ENCODE measurements around the gene DPH2.

Gene DPH2, protein sequence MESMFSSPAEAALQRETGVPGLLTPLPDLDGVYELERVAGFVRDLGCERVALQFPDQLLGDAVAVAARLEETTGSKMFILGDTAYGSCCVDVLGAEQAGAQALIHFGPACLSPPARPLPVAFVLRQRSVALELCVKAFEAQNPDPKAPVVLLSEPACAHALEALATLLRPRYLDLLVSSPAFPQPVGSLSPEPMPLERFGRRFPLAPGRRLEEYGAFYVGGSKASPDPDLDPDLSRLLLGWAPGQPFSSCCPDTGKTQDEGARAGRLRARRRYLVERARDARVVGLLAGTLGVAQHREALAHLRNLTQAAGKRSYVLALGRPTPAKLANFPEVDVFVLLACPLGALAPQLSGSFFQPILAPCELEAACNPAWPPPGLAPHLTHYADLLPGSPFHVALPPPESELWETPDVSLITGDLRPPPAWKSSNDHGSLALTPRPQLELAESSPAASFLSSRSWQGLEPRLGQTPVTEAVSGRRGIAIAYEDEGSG

GRCh38 chr1:43969746-43970466, at the start of gene DPH2:
TSS of gene DPH2 (plus strand) at chr1:43970010. CDS start at chr1:43970176, 166 bp downstream.
- peak; percentile 82 for DNase-seq (ENCODE audit: low read depth)

- DNase-seq (ENCODE audit: low read depth), result no peak
Observed at GRCh38 chr1:43921022-43921421, 48.8 kb upstream of the DPH2 start.

- no peak for DNase-seq (ENCODE audit: low read depth)
Observed at GRCh38 chr1:43924516-43924915, 45.3 kb upstream of the DPH2 start.

DNA sequence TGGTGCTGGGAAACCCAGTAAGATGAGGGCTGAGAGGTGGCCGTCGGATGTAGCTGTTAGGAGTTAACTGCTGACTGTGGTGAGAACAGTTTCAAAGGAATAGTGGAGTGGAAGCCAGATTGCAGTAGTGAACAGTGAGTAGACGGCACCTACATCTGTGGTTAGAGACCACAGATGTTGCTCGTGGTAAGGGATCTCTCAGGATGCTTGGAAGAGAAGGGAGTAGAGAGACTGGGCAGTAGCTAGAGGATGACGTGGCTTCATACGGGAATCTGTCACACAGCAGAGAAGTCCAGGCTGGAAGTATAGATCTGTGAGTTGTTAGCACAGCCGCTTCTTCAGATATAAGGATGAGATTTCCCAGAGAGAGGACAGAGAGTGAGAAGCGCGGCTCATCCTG, 44.0 kb upstream of the DPH2 start:
- no peak for DNase-seq (ENCODE audit: low read depth)

DNA sequence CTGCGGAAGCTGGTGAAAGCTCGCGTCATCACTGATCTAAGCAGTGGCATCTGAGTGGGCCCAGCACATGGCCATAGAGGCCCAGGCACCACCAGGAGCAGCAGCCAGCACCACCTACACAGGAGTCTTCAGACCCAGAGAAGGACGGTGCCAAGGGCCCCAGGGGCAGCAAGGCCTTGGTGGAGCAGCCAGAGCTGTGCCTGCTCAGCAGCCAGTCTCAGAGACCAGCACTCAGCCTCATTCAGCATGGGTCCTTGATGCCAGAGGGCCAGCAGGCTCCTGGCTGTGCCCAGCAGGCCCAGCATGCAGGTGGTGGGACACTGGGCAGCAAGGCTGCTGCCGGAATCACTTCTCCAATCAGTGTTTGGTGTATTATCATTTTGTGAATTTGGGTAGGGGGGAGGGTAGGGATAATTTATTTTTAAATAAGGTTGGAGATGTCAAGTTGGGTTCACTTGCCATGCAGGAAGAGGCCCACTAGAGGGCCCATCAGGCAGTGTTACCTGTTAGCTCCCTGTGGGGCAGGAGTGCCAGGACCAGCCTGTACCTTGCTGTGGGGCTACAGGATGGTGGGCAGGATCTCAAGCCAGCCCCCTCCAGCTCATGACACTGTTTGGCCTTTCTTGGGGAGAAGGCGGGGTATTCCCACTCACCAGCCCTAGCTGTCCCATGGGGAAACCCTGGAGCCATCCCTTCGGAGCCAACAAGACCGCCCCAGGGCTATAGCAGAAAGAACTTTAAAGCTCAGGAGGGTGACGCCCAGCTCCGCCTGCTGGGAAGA, 39.5 kb upstream of the DPH2 start:
- no peak for DNase-seq (ENCODE audit: low read depth)

GRCh38 chr1:43930949-43931275, 38.9 kb upstream of the DPH2 start:
- DNase-seq (ENCODE audit: low read depth), result no peak

- DNase-seq (ENCODE audit: low read depth), result no peak
Observed at GRCh38 chr1:43931711-43932660, 37.8 kb upstream of the DPH2 start.

DNA sequence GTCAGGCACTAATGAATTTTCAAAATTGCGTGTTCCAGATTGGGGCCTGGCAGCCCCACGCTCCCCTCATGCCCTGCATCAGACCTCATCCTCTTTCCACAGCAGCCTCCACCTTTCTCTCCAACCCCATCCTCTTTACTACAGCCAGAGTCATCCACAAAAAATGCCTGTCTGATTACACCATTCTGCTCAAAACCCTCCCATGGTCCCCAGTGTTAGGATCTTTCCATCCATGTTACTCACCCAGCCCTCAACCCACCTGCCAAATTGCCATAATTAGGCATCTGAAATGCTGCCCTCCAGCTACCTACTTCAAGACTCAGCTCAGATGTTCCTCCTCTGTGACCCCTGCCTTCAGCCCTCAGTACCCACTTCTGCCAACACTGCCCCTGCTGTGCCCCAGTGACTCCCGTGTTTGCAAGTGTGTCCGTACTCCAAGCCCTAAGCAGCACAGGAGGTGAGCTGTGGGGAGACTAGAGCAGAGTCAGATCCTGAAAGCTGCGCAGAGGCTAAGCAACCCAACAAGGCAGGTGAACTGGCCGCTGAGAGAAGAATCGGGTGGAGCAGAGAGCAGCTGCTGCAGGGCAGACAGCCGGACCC, 36.9 kb upstream of the DPH2 start:
- DNase-seq (ENCODE audit: low read depth), result no peak

DNA sequence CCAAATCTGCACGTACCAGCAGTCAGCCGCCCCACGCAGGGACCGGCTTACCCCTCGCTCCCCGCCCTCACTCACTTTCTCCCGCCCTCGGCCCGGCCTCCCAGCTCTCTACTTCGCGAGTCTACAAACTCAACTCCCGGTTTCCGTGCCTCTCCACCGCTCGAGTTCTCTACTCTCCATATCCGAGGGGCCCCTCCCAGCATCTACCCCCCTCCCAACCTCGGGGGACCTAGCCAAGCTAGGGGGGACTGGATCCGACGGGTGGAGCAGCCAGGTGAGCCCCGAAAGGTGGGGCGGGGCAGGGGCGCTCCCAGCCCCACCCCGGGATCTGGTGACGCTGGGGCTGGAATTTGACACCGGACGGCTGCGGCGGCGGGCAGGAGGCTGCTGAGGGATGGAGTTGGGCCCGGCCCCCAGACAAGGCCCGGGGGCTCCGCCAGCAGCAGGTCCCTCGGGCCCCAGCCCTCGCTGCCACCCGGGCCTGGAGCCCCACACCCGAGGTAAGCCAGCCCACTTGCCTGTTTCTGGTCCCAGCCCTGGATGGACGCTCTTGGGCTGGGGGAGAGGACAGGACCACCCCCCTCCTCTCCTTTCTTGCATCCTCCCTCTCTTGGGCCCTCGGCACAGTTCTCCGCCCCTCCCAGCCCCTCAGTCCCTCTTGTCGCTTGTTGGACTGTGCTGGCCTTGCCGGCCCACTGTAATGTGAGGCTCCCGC, 36.3 kb upstream of the DPH2 start, which contains the start of gene ARTN:
Gene ARTN, plus strand, starts transcription at position 416 of the 715 bp plus-strand sequence. CDS start 1,856 bp downstream, outside the sequence.
- no peak for DNase-seq (ENCODE audit: low read depth)

- DNase-seq (ENCODE audit: low read depth), result no peak
Observed at GRCh38 chr1:43934101-43934985, 35.5 kb upstream of the DPH2 start.

DNA sequence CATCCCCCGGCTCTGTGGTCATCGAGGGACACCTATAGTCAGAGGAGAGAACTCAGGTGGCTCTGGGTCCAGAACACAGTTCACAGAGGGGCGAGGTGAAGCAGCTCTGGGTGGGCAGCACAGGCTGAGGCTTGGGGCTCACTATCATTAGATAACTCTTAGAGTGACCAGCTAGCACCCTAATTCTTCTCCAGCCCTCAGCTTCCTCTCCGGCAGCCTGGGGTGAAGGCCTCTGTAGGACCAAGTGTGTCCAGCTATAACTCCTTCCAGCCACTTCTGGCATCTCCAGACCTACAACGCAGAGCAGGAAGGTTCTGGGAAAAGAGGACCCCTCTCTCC, 34.9 kb upstream of the DPH2 start:
- DNase-seq (ENCODE audit: low read depth), result no peak

DNA sequence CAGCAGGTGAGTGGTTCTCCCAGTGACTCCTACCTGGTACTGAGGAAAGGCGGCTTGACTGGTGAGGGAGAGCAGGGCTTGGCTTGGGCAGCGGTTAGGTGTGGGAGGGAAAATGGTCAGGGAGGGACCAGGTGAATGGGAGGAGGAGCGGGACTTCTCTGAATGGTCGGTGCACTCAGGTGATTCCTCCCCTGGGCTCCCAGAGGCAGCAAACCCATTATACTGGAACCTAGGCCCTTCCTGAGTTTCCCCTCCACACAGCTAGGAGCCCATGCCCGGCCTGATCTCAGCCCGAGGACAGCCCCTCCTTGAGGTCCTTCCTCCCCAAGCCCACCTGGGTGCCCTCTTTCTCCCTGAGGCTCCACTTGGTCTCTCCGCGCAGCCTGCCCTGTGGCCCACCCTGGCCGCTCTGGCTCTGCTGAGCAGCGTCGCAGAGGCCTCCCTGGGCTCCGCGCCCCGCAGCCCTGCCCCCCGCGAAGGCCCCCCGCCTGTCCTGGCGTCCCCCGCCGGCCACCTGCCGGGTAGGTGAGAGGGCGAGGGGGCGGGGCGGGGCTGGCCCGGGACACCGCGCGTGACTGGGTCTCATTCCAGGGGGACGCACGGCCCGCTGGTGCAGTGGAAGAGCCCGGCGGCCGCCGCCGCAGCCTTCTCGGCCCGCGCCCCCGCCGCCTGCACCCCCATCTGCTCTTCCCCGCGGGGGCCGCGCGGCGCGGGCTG, 33.9 kb upstream of the DPH2 start:
- DNase-seq (ENCODE audit: low read depth), result no peak

DNA sequence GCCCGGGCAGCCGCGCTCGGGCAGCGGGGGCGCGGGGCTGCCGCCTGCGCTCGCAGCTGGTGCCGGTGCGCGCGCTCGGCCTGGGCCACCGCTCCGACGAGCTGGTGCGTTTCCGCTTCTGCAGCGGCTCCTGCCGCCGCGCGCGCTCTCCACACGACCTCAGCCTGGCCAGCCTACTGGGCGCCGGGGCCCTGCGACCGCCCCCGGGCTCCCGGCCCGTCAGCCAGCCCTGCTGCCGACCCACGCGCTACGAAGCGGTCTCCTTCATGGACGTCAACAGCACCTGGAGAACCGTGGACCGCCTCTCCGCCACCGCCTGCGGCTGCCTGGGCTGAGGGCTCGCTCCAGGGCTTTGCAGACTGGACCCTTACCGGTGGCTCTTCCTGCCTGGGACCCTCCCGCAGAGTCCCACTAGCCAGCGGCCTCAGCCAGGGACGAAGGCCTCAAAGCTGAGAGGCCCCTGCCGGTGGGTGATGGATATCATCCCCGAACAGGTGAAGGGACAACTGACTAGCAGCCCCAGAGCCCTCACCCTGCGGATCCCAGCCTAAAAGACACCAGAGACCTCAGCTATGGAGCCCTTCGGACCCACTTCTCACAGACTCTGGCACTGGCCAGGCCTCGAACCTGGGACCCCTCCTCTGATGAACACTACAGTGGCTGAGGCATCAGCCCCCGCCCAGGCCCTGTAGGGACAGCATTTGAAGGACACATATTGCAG, 33.2 kb upstream of the DPH2 start:
- DNase-seq (ENCODE audit: low read depth), result no peak

GRCh38 chr1:43937179-43937865, 32.5 kb upstream of the DPH2 start:
- DNase-seq (ENCODE audit: low read depth), result no peak

DNA sequence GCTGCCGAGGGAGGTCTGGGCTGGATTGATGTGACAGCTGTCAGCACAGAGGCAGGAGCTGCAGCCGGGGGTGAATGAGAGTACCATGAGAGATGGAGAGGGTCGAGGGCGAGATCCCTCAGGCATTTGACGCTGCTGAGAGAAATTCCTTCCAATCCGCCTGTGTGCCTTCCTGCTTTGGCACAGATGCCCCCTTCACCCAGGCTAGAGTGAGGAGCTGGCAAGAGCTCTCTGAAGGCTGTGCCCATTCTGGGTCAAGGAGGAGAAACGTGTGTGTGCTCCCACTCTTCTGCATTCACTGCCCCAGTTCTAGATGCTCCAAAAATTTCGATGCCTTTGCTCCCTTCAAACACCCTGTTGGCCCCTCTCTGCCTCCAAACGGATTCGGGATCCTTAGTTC, 31.4 kb upstream of the DPH2 start:
- DNase-seq (ENCODE audit: low read depth), result no peak

DNA sequence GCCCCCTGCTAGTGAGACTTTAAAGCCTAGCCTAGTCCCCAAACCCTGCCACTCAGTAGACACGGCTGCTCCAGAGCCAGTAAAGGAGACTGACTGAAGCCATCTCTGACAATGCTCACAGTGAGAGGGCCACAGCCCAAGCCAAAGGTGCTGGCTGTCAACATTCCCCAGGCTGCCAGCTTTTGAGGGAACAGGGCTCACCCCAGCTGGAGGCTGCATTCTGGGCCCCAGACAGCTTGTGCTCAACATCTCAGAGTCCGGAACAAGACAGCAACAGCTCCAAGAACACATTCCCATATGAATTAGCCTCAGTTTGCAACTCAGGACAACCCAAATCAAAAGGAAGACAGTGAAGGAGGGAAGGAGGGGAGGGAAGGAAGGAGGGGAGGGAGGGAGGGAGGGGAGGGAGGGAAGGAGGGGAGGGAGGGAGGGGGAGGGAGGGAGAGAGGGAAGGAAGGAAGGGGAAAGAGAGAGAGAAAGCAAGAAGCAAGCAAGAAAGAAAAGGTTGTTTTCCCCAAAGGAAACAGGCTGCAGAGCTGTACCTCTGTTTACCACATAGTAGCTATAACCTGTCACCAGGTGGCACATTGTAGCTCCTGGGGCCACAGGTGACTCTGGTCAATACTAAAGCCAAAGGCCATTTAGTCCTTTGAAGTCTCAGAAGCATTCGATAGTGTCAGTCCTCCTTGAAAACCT, 30.8 kb upstream of the DPH2 start:
- DNase-seq (ENCODE audit: low read depth), result no peak

GRCh38 chr1:43942411-43942810, 27.4 kb upstream of the DPH2 start:
- DNase-seq (ENCODE audit: low read depth), result no peak

Data from stimulated activated CD8-positive, alpha-beta memory T cell treated with anti-CD3 and anti-CD28 coated beads, Interleukin-15, amount 100 ng/mL, for 24 hours (primary cell).